K562 (cell line): ENCODE data around the gene NARF. TPM values are rescaled to one million over a fixed set of nuclear protein-coding genes. Genes with fewer than 3 reads are reported as not detected.

Experiments used
- ARID1B ChIP-seq: fragments of 450-650 bp; IDR thresholded peaks from 2 replicates; pipeline ENCODE4 v1.6.1; 2016; ENCODE audit warnings: antibody characterized with exemption, mild to moderate bottlenecking, inconsistent platforms
- DDX20 ChIP-seq: fragments of 450-650 bp; IDR thresholded peaks from 2 replicates; pipeline ENCODE4 v1.6.1; 2016; ENCODE audit warnings: missing genetic modification characterization, low read depth, mild to moderate bottlenecking, missing compliant biosample characterization, moderate library complexity
- FOXJ3 ChIP-seq: sonication (generic); formaldehyde crosslinking; IDR thresholded peaks from 2 replicates; pipeline ENCODE4 v1.4.0; 2020; ENCODE audit warnings: mild to moderate bottlenecking, missing genetic modification reagents
- FUS ChIP-seq: fragments of 200-400 bp; formaldehyde crosslinking; optimal IDR thresholded peaks from 2 replicates; pipeline ENCODE3; 2017; ENCODE audit warnings: low read depth, low read length
- GTF2F1 ChIP-seq: IDR thresholded peaks from 2 replicates; pipeline ENCODE4 v1.6.1; 2011; ENCODE audit warnings: low read depth, low read length, improper control_type of control experiment
- KAT7 ChIP-seq: sonication (generic); formaldehyde crosslinking; IDR thresholded peaks from 2 replicates; pipeline ENCODE4 v1.8.0; 2022; ENCODE audit warnings: missing genetic modification reagents, mild to moderate bottlenecking, borderline replicate concordance
- KLF1 ChIP-seq: fragments of 450-650 bp; IDR thresholded peaks from 2 replicates; pipeline ENCODE4 v1.6.1; 2016; ENCODE audit warnings: missing genetic modification characterization, missing compliant biosample characterization
- LEF1 ChIP-seq: fragments of 450-650 bp; IDR thresholded peaks from 2 replicates; pipeline ENCODE4 v1.6.1; 2016; ENCODE audit warnings: mild to moderate bottlenecking
- MEF2D ChIP-seq: conservative IDR thresholded peaks from 2 replicates; pipeline ENCODE4 v1.6.1; 2016; ENCODE audit warnings: low read depth, missing genetic modification characterization, missing compliant biosample characterization
- PHF8 ChIP-seq: fragments of 200-600 bp; sonication (generic); IDR thresholded peaks from 2 replicates; pipeline ENCODE4 v1.6.1; 2012; ENCODE audit warnings: mixed run types, mild to moderate bottlenecking, inconsistent platforms, low read length, moderate library complexity, borderline replicate concordance
- PHTF2 ChIP-seq: fragments of 250-450 bp; sonication (Bioruptor Pico); IDR thresholded peaks from 2 replicates; pipeline ENCODE4 v1.5.0; 2021; ENCODE audit warnings: mild to moderate bottlenecking
- POLR2G ChIP-seq: fragments of 200-400 bp; formaldehyde crosslinking; IDR thresholded peaks from 2 replicates; pipeline ENCODE4 v1.6.1; 2017; ENCODE audit warnings: low read depth, mild to moderate bottlenecking, antibody characterized with exemption, low read length, moderate library complexity
- POU5F1 ChIP-seq: fragments of 150-350 bp; IDR thresholded peaks from 2 replicates; pipeline ENCODE4 v1.6.1; 2014; ENCODE audit warnings: borderline replicate concordance, low read length, low read depth, mild to moderate bottlenecking; ENCODE audit not compliant: partially characterized antibody
- SIX5 ChIP-seq, 2 experiments: IDR thresholded peaks; 2 replicates each; pipeline ENCODE4 v1.6.1; 2011; ENCODE audit warnings: low read length in 2 of 2, borderline replicate concordance in 1 of 2, low read depth in 1 of 2, mild to moderate bottlenecking in 1 of 2, moderate library complexity in 1 of 2; ENCODE audit not compliant: insufficient read depth in 1 of 2
- SMARCB1 ChIP-seq: IDR thresholded peaks from 2 replicates; pipeline ENCODE4 v1.6.1; 2011; ENCODE audit warnings: improper control_type of control experiment, low read depth; ENCODE audit not compliant: insufficient read length
- SUPT5H ChIP-seq: fragments of 450-650 bp; IDR thresholded peaks from 2 replicates; pipeline ENCODE4 v1.6.1; 2016
- U2AF1 ChIP-seq: fragments of 200-400 bp; formaldehyde crosslinking; optimal IDR thresholded peaks from 2 replicates; pipeline ENCODE3; 2017; ENCODE audit warnings: mild to moderate bottlenecking, low read depth, low read length, moderate library complexity
- ZFP36 ChIP-seq: fragments of 150-350 bp; IDR thresholded peaks from 2 replicates; pipeline ENCODE4 v1.6.1; 2018; ENCODE audit warnings: low read length, low read depth; ENCODE audit not compliant: partially characterized antibody
- polyA plus RNA-seq, 8 experiments: library from polyadenylated mRNA; depleted of rRNA in 4 of 8; stranded (reverse) in 5 of 8; unstranded in 3 of 8; fragments of >200 nt; fragmentation: Nextera tagmentation in 2 of 8; fragmentation: Illumina TruSeq in 1 of 8; extraction: Ambion mirVana in 2 of 8; extraction: Trizol in 1 of 8; gene quantifications; 2 replicates each; pipeline versions ENCODE4 v1.2.1 to v1.2.3, GENCODE V29; 2011 to 2014; ENCODE audit warnings: inconsistent platforms in 1 of 8, missing spikeins in 1 of 8
- total RNA-seq, 7 experiments: library from RNA; depleted of rRNA in 6 of 7; stranded (reverse); fragments of >200 nt in 6 of 7; fragmentation: Illumina TruSeq in 2 of 7; extraction: Trizol in 2 of 7; gene quantifications; 2 replicates each; pipeline versions ENCODE4 v1.2.1 to v1.2.3, GENCODE V29; 2011 to 2021; ENCODE audit warnings: low replicate concordance in 1 of 7
- TF ChIP-seq, protein P1 (sequence below): sonication (generic); formaldehyde crosslinking; IDR thresholded peaks from 2 replicates; pipeline ENCODE4 v1.4.0; 2020; ENCODE audit warnings: mild to moderate bottlenecking, missing genetic modification reagents
- TF ChIP-seq, protein P2 (sequence below): fragments of 450-650 bp; IDR thresholded peaks from 2 replicates; pipeline ENCODE4 v1.6.1; 2018; ENCODE audit warnings: mild to moderate bottlenecking, low read depth; ENCODE audit not compliant: partially characterized antibody
- TF ChIP-seq, protein P3 (sequence below), 3 experiments: IDR thresholded peaks in 2 of 3; conservative IDR thresholded peaks in 1 of 3; 2 replicates each; pipeline ENCODE4 v1.5.1; 2011 to 2012; ENCODE audit warnings: low read length in 3 of 3, mild to moderate bottlenecking in 3 of 3, control low read depth in 2 of 3, improper control_type of control experiment in 1 of 3, inconsistent platforms in 1 of 3, low read depth in 1 of 3, mixed read lengths in 1 of 3, moderate library complexity in 1 of 3; ENCODE audit not compliant: insufficient read depth in 2 of 3
- TF ChIP-seq, protein P4 (sequence below): fragments of 450-650 bp; formaldehyde crosslinking; IDR thresholded peaks from 2 replicates; pipeline ENCODE4 v1.4.0; 2022; ENCODE audit warnings: missing genetic modification characterization

Gene NARF
- total and polyA plus RNA-seq, 9 of the 15 experiments (the other 6 are each of a cell fraction or from before 2014, with no cell fraction given) = 60.4 to 423 (median 132) TPM

DNA sequence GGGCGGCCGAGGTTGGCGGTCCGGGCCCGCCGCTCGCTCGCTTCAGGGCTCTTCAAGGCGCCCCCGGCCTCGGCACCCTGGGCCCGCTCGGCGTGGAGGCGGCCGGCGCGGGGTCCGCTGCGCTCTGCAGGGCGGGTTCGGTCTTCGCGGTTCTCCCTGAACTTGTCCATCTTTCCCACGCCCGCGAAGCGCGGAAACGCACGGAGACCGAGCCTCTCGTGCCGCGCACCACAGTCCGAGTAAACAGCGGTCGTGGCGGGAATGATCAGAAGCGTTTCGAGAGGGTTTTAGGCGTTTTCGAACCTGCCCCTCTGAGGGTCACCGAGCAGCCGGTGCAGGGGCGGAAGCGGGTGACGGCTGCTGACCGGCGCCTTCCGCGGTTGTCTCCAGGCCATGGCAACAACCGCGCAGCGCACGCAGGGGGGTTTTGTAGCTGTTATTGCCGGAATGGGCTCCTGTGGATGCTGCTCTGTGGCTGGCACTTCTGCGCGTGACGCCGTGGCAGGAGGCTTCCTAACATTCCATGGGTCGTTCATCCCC is 414 bp downstream of the NARF start (continued):
- TF ChIP-seq, protein P1, sequence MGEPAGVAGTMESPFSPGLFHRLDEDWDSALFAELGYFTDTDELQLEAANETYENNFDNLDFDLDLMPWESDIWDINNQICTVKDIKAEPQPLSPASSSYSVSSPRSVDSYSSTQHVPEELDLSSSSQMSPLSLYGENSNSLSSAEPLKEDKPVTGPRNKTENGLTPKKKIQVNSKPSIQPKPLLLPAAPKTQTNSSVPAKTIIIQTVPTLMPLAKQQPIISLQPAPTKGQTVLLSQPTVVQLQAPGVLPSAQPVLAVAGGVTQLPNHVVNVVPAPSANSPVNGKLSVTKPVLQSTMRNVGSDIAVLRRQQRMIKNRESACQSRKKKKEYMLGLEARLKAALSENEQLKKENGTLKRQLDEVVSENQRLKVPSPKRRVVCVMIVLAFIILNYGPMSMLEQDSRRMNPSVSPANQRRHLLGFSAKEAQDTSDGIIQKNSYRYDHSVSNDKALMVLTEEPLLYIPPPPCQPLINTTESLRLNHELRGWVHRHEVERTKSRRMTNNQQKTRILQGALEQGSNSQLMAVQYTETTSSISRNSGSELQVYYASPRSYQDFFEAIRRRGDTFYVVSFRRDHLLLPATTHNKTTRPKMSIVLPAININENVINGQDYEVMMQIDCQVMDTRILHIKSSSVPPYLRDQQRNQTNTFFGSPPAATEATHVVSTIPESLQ (CRISPR knock-in tag) = no peak
- TF ChIP-seq FOXJ3 (no peak), FUS (peak; percentile 72), SUPT5H (no peak), POLR2G (peak; percentile 62), GTF2F1 (no peak), KLF1 (no peak), PHF8 (no peak), SMARCB1 (no peak), DDX20 (tag) (no peak), KAT7 (CRISPR knock-in tag) (peak; percentile 45; the same call in 1 of the 2 replicates), MEF2D (tag) (no peak), POU5F1 (no peak), ARID1B (no peak), ZFP36 (no peak), PHTF2 (CRISPR knock-in tag) (no peak), LEF1 (no peak), U2AF1 (no peak), SIX5 (IDR thresholded peaks at IDR 0.05; ENCODE audit: borderline replicate concordance in 1 of 2, insufficient read depth in 1 of 2, low read depth in 1 of 2, low read length in 2 of 2) (no peak)
- TF ChIP-seq, protein P2, sequence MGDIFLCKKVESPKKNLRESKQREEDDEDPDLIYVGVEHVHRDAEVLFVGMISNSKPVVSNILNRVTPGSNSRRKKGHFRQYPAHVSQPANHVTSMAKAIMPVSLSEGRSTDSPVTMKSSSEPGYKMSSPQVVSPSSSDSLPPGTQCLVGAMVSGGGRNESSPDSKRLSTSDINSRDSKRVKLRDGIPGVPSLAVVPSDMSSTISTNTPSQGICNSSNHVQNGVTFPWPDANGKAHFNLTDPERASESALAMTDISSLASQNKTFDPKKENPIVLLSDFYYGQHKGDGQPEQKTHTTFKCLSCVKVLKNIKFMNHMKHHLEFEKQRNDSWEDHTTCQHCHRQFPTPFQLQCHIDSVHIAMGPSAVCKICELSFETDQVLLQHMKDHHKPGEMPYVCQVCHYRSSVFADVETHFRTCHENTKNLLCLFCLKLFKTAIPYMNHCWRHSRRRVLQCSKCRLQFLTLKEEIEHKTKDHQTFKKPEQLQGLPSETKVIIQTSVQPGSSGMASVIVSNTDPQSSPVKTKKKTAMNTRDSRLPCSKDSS = no peak
- TF ChIP-seq, protein P3, sequence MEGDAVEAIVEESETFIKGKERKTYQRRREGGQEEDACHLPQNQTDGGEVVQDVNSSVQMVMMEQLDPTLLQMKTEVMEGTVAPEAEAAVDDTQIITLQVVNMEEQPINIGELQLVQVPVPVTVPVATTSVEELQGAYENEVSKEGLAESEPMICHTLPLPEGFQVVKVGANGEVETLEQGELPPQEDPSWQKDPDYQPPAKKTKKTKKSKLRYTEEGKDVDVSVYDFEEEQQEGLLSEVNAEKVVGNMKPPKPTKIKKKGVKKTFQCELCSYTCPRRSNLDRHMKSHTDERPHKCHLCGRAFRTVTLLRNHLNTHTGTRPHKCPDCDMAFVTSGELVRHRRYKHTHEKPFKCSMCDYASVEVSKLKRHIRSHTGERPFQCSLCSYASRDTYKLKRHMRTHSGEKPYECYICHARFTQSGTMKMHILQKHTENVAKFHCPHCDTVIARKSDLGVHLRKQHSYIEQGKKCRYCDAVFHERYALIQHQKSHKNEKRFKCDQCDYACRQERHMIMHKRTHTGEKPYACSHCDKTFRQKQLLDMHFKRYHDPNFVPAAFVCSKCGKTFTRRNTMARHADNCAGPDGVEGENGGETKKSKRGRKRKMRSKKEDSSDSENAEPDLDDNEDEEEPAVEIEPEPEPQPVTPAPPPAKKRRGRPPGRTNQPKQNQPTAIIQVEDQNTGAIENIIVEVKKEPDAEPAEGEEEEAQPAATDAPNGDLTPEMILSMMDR (IDR thresholded peaks at IDR 0.05 in 2 of 3, conservative IDR thresholded peaks at IDR 0.05 in 1 of 3; ENCODE audit: insufficient read depth in 2 of 3, low read depth in 1 of 3, low read length in 3 of 3) = no peak
- TF ChIP-seq, protein P4, sequence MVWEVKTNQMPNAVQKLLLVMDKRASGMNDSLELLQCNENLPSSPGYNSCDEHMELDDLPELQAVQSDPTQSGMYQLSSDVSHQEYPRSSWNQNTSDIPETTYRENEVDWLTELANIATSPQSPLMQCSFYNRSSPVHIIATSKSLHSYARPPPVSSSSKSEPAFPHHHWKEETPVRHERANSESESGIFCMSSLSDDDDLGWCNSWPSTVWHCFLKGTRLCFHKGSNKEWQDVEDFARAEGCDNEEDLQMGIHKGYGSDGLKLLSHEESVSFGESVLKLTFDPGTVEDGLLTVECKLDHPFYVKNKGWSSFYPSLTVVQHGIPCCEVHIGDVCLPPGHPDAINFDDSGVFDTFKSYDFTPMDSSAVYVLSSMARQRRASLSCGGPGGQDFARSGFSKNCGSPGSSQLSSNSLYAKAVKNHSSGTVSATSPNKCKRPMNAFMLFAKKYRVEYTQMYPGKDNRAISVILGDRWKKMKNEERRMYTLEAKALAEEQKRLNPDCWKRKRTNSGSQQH (CRISPR knock-in tag) = no peak
